ENCODE data around the gene HPSE. TPM values are rescaled to one million over a fixed set of nuclear protein-coding genes. Genes with fewer than 3 reads are reported as not detected.

HPSE gene
- 0.27 and 2.7 TPM in 2 replicates for total RNA-seq (ENCODE audit: low replicate concordance)

GRCh38 chr4:83334425-83335241, at the start of gene HPSE:
TSS of gene HPSE (minus strand) at chr4:83334848. CDS start at chr4:83334782, 66 bp downstream.
- H3K4me3 ChIP-seq (ENCODE audit: low read depth, low read length): peak within 1 kb of the TSS; percentile 66
- peak; percentile 56 for DNase-seq (ENCODE audit: low read depth)
- TF ChIP-seq CTCF (IDR thresholded peaks at IDR 0.05; ENCODE audit: insufficient read depth, low read length): no peak

- DNase-seq (ENCODE audit: low read depth): no peak
- TF ChIP-seq CTCF (IDR thresholded peaks at IDR 0.05; ENCODE audit: insufficient read depth, low read length): no peak
- H3K4me3 ChIP-seq (ENCODE audit: low read depth, low read length): no peak overlapping the region
Observed at GRCh38 chr4:83382850-83383249, 48.2 kb upstream of the HPSE start.

- no peak for TF ChIP-seq CTCF (IDR thresholded peaks at IDR 0.05; ENCODE audit: insufficient read depth, low read length)
- no peak overlapping the region for H3K4me3 ChIP-seq (ENCODE audit: low read depth, low read length)
- no peak for DNase-seq (ENCODE audit: low read depth)
Observed at GRCh38 chr4:83381173-83381572, 46.5 kb upstream of the HPSE start.

- no peak for TF ChIP-seq CTCF (IDR thresholded peaks at IDR 0.05; ENCODE audit: insufficient read depth, low read length)
- DNase-seq (ENCODE audit: low read depth): no peak
- H3K4me3 ChIP-seq (ENCODE audit: low read depth, low read length): no peak overlapping the region
Observed at GRCh38 chr4:83378419-83378818, 43.8 kb upstream of the HPSE start.

GRCh38 chr4:83372931-83373330, 38.3 kb upstream of the HPSE start:
- H3K4me3 ChIP-seq (ENCODE audit: low read depth, low read length): no peak overlapping the region
- DNase-seq (ENCODE audit: low read depth): no peak
- no peak for TF ChIP-seq CTCF (IDR thresholded peaks at IDR 0.05; ENCODE audit: insufficient read depth, low read length)

- no peak for DNase-seq (ENCODE audit: low read depth)
- no peak overlapping the region for H3K4me3 ChIP-seq (ENCODE audit: low read depth, low read length)
- no peak for TF ChIP-seq CTCF (IDR thresholded peaks at IDR 0.05; ENCODE audit: insufficient read depth, low read length)
Observed at GRCh38 chr4:83371936-83372335, 37.3 kb upstream of the HPSE start.

All from fibroblast of the aortic adventitia (primary cell).